ENCODE measurements around the gene PRKN. TPM values are rescaled to one million over a fixed set of nuclear protein-coding genes. Genes with fewer than 3 reads are reported as not detected.

PRKN gene
- total RNA-seq, 1 experiment from 2014 or later: 0.34 TPM

GRCh38 chr6:162546905-162547304, 180.7 kb downstream of the PRKN start:
- no peak for DNase-seq
- ChIA-PET CTCF (no interaction called here), POLR2A (no interaction called here)
- BruUV-seq (replicated peaks): no TSS peak
- H3K36me3 Mint-ChIP-seq (ENCODE audit: insufficient read depth, unreplicated experiment): no peaks in the 10 kb centered on the region
- no peaks in the 10 kb centered on the region for H3K27me3 ChIP-seq (replicated peaks; ENCODE audit: control insufficient read depth, insufficient read depth, low read length)
- H3K4me1 Mint-ChIP-seq (ENCODE audit: low read depth, unreplicated experiment): no peaks in the 10 kb centered on the region
- no peak overlapping the region for H3K4me3 ChIP-seq (ENCODE audit: low read depth, low read length)
- no peak for TF ChIP-seq CTCF (IDR thresholded peaks at IDR 0.05; ENCODE audit: insufficient read depth in 1 of 2, low read depth in 1 of 2, low read length in 1 of 2, severe bottlenecking in 1 of 2, unreplicated experiment in 1 of 2)
- H3K27ac Mint-ChIP-seq (ENCODE audit: unreplicated experiment): no peak overlapping the region
- H3K4me1 ChIP-seq: no peaks in the 10 kb centered on the region
- H3K9me3 Mint-ChIP-seq (ENCODE audit: unreplicated experiment): no peaks in the 10 kb centered on the region
- intact Hi-C loops (cut with micrococcal nuclease; ENCODE audit: unreplicated experiment): no loop called here
- H3K36me3 ChIP-seq (ENCODE audit: control insufficient read depth, insufficient read depth, low read length): no peaks in the 10 kb centered on the region
- no peaks in the 10 kb centered on the region for H3K9me3 ChIP-seq
- peaks cover 2% of the 10 kb centered on the region for H3K27me3 Mint-ChIP-seq (ENCODE audit: insufficient read depth, unreplicated experiment)
- no peak overlapping the region for H3K4me3 Mint-ChIP-seq (ENCODE audit: unreplicated experiment)

GRCh38 chr6:162543221-162543620, 184.3 kb downstream of the PRKN start:
- H3K36me3 Mint-ChIP-seq (ENCODE audit: insufficient read depth, unreplicated experiment): no peaks in the 10 kb centered on the region
- CTCF ChIA-PET: no interaction called here
- H3K36me3 ChIP-seq (ENCODE audit: control insufficient read depth, insufficient read depth, low read length): no peaks in the 10 kb centered on the region
- H3K27ac Mint-ChIP-seq (ENCODE audit: unreplicated experiment): no peak overlapping the region
- DNase-seq: no peak
- H3K9me3 Mint-ChIP-seq (ENCODE audit: unreplicated experiment): no peaks in the 10 kb centered on the region
- intact Hi-C loops (cut with micrococcal nuclease; ENCODE audit: unreplicated experiment): no loop called here
- H3K4me3 ChIP-seq (ENCODE audit: low read depth, low read length): no peak overlapping the region
- POLR2A ChIA-PET: no interaction called here
- peaks cover 3% of the 10 kb centered on the region for H3K27me3 Mint-ChIP-seq (ENCODE audit: insufficient read depth, unreplicated experiment)
- no peak overlapping the region for H3K4me3 Mint-ChIP-seq (ENCODE audit: unreplicated experiment)
- no TSS peak for BruUV-seq (replicated peaks)
- no peaks in the 10 kb centered on the region for H3K4me1 ChIP-seq
- no peaks in the 10 kb centered on the region for H3K27me3 ChIP-seq (replicated peaks; ENCODE audit: control insufficient read depth, insufficient read depth, low read length)
- no peaks in the 10 kb centered on the region for H3K9me3 ChIP-seq
- no peak for TF ChIP-seq CTCF (IDR thresholded peaks at IDR 0.05; ENCODE audit: insufficient read depth in 1 of 2, low read depth in 1 of 2, low read length in 1 of 2, severe bottlenecking in 1 of 2, unreplicated experiment in 1 of 2)
- no peaks in the 10 kb centered on the region for H3K4me1 Mint-ChIP-seq (ENCODE audit: low read depth, unreplicated experiment)

GRCh38 chr6:162541019-162541601, 186.5 kb downstream of the PRKN start:
- intact Hi-C loops (cut with micrococcal nuclease; ENCODE audit: unreplicated experiment): no loop called here
- BruUV-seq (replicated peaks): no TSS peak
- POLR2A ChIA-PET: no interaction called here

More at GRCh38 chr6:162541019-162541601, 186.5 kb downstream of the PRKN start:
- Mint-ChIP-seq H3K9me3 (ENCODE audit: unreplicated experiment) (no peaks in the 10 kb centered on the region), H3K4me1 (ENCODE audit: low read depth, unreplicated experiment) (no peaks in the 10 kb centered on the region), H3K4me3 (ENCODE audit: unreplicated experiment) (no peak overlapping the region), H3K27me3 (ENCODE audit: insufficient read depth, unreplicated experiment) (peaks cover 7% of the 10 kb centered on the region), H3K36me3 (ENCODE audit: insufficient read depth, unreplicated experiment) (no peaks in the 10 kb centered on the region), H3K27ac (ENCODE audit: unreplicated experiment) (no peak overlapping the region)
- Histone ChIP-seq H3K9me3 (no peaks in the 10 kb centered on the region), H3K4me1 (no peaks in the 10 kb centered on the region), H3K27me3 (replicated peaks; ENCODE audit: control insufficient read depth, insufficient read depth, low read length) (no peaks in the 10 kb centered on the region), H3K4me3 (ENCODE audit: low read depth, low read length) (no peak overlapping the region), H3K36me3 (ENCODE audit: control insufficient read depth, insufficient read depth, low read length) (no peaks in the 10 kb centered on the region)
- CTCF ChIA-PET: no interaction called here
- DNase-seq: no peak
- no peak for TF ChIP-seq CTCF (IDR thresholded peaks at IDR 0.05; ENCODE audit: insufficient read depth in 1 of 2, low read depth in 1 of 2, low read length in 1 of 2, severe bottlenecking in 1 of 2, unreplicated experiment in 1 of 2)
